Vagina (tissue), 2 donors: ENCODE data around the gene PBRM1. TPM values are rescaled to one million over a fixed set of nuclear protein-coding genes. Genes with fewer than 3 reads are reported as not detected.
A peak's percentile ranks its signal among the peaks of the same experiment; 100 is the strongest.

Experiments
- DNase-seq, 2 donors: peaks; one replicate each; pipeline ENCODE4 v3.0.0-alpha.2; 2017; ENCODE audit errors: extremely low spot score in 2 of 2
- H3K27ac ChIP-seq: fragments of 200-600 bp; sonication (generic); one replicate; pipeline ENCODE4 v1.5.1; 2019
- H3K27me3 ChIP-seq: fragments of 200-600 bp; sonication (generic); one replicate; pipeline ENCODE4 v1.5.1; 2019
- H3K36me3 ChIP-seq, 2 donors: fragments of 200-600 bp; sonication (generic); one replicate each; pipeline ENCODE4 v1.5.1; 2017 to 2019
- H3K4me1 ChIP-seq: fragments of 200-600 bp; sonication (generic); one replicate; pipeline ENCODE4 v1.5.1; 2019
- H3K4me3 ChIP-seq, 2 donors: fragments of 200-600 bp; sonication (generic); 1 replicate in 1 of 2; 2 replicates in 1 of 2; pipeline ENCODE4 v1.5.1; 2016 to 2019
- H3K9me3 ChIP-seq: fragments of 200-600 bp; sonication (generic); one replicate; pipeline ENCODE4 v1.5.1; 2019
- POLR2A ChIP-seq, 2 donors: fragments of 450-650 bp; IDR thresholded peaks; one replicate each; pipeline ENCODE4 v1.6.1; 2017; ENCODE audit warnings: antibody characterized with exemption in 2 of 2, mild to moderate bottlenecking in 2 of 2, moderate library complexity in 2 of 2
- POLR2AphosphoS5 ChIP-seq, 2 donors: sonication (generic); formaldehyde crosslinking; IDR thresholded peaks; one replicate each; pipeline ENCODE4 v1.9.0; 2017; ENCODE audit warnings: antibody characterized with exemption in 2 of 2, mild to moderate bottlenecking in 2 of 2, low read depth in 1 of 2; ENCODE audit not compliant: insufficient read depth in 1 of 2
- intact Hi-C: fragments of 100-400 bp; cut with DNase I; formaldehyde crosslinking; loops from one replicate; pipeline ENCODE4 v1.15.1; 2023
- total RNA-seq: library from RNA; depleted of rRNA; stranded (reverse); fragments of >200 nt; gene quantifications from one replicate; pipeline ENCODE4 v1.2.3, GENCODE V29; 2016
- TF ChIP-seq, protein P1 (sequence below), 3 experiments: fragments of 450-650 bp in 2 of 3; fragments of 200-600 bp in 1 of 3; sonication (generic) in 1 of 3; IDR thresholded peaks; one replicate each; pipeline ENCODE4 v1.5.1; 2017 to 2019; ENCODE audit warnings: antibody characterized with exemption in 3 of 3, mild to moderate bottlenecking in 2 of 3, moderate library complexity in 2 of 3

Gene PBRM1
- total RNA-seq, 1 donor from 2014 or later: 64.6 TPM

DNA sequence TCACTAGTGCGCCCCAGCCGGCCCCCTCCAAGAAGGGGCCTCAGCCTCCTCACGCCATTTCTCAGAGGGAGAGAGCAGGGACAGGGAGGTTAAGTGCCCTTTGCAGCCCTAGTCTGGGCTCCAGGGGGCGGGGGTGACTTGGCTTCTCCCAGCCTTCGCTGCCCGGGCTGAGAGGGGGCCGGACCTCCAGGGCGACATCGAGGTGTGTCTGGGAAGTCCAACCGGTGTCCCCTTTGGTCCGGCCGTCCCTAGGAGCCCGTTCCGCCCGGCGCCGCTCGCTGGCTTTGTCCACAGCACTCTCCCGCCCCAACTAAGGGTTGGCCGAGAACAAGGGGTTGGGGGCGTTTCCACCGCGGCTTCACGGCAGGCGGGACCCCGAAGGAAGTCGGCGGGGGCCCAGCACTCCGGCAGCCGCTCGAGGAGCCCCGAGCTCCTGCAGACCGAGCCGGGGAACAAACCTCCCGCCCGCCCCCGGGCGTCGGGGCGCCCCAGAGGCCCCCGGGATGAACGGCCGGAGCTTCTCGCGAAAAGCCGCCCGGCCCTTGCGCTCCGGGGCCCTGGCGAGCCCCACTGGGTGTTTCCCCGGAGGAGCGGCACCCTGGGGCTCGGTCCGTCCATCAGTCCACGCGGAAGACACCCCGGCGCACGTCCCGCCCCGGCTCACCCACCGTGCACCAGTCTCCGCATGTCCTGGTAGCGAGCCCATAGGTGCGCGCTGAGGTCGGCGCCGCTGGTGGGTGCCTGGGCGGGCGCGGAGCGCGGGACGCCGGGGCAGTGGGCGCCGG is 152.7 kb downstream of the PBRM1 start:
- intact Hi-C loops: loop anchor here (5.0 to 10.0 kb wide), 2 partner anchors 58 to 154 kb away; partner anchors contain the start of genes GNL3 and PBRM1
- no peaks in the 10 kb centered on the region for H3K9me3 ChIP-seq
- peak overlapping the region; percentile 59 for H3K27ac ChIP-seq
- no peaks in the 10 kb centered on the region for H3K27me3 ChIP-seq
- TF ChIP-seq POLR2AphosphoS5 (IDR thresholded peaks at IDR 0.05; ENCODE audit: insufficient read depth in 1 of 2, low read depth in 1 of 2) (no peak), POLR2A (IDR thresholded peaks at IDR 0.05) (no peak)
- TF ChIP-seq, protein P1, sequence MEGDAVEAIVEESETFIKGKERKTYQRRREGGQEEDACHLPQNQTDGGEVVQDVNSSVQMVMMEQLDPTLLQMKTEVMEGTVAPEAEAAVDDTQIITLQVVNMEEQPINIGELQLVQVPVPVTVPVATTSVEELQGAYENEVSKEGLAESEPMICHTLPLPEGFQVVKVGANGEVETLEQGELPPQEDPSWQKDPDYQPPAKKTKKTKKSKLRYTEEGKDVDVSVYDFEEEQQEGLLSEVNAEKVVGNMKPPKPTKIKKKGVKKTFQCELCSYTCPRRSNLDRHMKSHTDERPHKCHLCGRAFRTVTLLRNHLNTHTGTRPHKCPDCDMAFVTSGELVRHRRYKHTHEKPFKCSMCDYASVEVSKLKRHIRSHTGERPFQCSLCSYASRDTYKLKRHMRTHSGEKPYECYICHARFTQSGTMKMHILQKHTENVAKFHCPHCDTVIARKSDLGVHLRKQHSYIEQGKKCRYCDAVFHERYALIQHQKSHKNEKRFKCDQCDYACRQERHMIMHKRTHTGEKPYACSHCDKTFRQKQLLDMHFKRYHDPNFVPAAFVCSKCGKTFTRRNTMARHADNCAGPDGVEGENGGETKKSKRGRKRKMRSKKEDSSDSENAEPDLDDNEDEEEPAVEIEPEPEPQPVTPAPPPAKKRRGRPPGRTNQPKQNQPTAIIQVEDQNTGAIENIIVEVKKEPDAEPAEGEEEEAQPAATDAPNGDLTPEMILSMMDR (IDR thresholded peaks at IDR 0.05): no peak
- H3K4me1 ChIP-seq: peaks cover 73% of the 10 kb centered on the region
- DNase-seq: no peak
- H3K4me3 ChIP-seq: peak overlapping the region; percentile 64 to 77
- no peaks in the 10 kb centered on the region for H3K36me3 ChIP-seq

DNA sequence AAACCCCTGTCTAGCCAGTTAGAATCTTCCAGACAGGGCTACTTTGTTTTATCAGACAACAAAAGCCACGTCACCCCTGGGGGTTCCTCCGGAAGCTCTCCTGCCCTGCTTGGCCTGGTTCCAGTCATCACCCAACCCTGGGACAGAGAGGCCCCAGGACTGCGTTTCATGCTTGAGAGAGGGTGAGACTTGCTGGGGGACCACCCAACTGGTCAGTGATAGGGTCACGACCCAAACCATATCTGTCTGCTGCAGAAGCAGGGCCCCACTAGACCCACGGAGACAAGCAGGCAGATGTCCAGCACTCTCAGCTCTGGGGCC is 153.2 kb downstream of the PBRM1 start:
- TF ChIP-seq POLR2A (IDR thresholded peaks at IDR 0.05): no peak
- TF ChIP-seq, protein P1 (IDR thresholded peaks at IDR 0.05): no peak
- TF ChIP-seq POLR2AphosphoS5 (IDR thresholded peaks at IDR 0.05; ENCODE audit: insufficient read depth in 1 of 2, low read depth in 1 of 2): no peak
- no peak for DNase-seq
- Histone ChIP-seq H3K4me3 (peak overlapping the region; percentile 64 to 77), H3K9me3 (no peaks in the 10 kb centered on the region), H3K4me1 (peaks cover 68% of the 10 kb centered on the region), H3K27me3 (no peaks in the 10 kb centered on the region), H3K27ac (peak overlapping the region; percentile 59), H3K36me3 (peaks cover 0 to under 1% of the 10 kb centered on the region in 2 donors)
- intact Hi-C loops: loop anchor here (5.0 to 10.0 kb wide), 2 partner anchors 58 to 155 kb away; partner anchors contain the start of genes GNL3 and PBRM1

DNA sequence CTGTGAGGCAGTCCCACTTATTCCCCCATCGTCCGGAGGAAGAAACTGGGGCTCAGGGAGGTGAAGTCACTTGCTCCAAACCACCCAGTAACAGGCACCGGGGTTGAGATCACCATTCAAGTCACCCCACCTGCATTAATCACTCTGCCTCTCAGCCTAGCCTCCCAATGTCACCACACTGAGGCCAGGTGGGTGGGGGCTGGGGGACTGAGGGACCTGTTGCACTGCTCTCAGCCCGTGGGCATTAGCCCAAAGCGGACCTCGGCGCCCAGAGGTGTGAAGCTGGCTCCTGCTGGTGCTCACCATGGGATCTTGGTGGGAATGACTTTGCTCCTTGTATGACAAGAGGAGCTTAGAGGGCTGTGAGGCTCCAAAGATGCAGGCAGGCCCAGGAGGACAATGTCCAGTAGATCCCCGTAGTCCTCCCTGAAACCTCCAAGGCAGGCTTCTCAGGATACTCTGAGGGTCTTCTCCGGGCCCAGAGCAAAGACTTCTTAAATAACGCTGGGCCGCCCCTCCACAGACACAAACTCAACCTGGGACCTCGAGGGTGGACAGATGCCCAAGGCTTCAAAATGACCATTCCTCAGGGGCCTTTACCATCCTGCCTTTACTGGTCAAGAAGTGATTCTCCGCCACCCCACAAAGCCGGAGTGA is 153.7 kb downstream of the PBRM1 start:
- peaks cover 0 to 5% of the 10 kb centered on the region in 2 donors for H3K36me3 ChIP-seq
- peak overlapping the region in 1 of 2 donors; percentile 64 for H3K4me3 ChIP-seq
- H3K27me3 ChIP-seq: no peaks in the 10 kb centered on the region
- H3K4me1 ChIP-seq: peaks cover 67% of the 10 kb centered on the region
- no peak for TF ChIP-seq POLR2A (IDR thresholded peaks at IDR 0.05)
- TF ChIP-seq, protein P1 (IDR thresholded peaks at IDR 0.05): no peak
- TF ChIP-seq POLR2AphosphoS5 (IDR thresholded peaks at IDR 0.05; ENCODE audit: insufficient read depth in 1 of 2, low read depth in 1 of 2): no peak
- H3K9me3 ChIP-seq: no peaks in the 10 kb centered on the region
- H3K27ac ChIP-seq: peak overlapping the region; percentile 59
- no peak for DNase-seq
- intact Hi-C loops: loop anchor here (5.0 to 10.0 kb wide), 2 partner anchors 57 to 155 kb away; partner anchors contain the start of genes GNL3 and PBRM1

DNA sequence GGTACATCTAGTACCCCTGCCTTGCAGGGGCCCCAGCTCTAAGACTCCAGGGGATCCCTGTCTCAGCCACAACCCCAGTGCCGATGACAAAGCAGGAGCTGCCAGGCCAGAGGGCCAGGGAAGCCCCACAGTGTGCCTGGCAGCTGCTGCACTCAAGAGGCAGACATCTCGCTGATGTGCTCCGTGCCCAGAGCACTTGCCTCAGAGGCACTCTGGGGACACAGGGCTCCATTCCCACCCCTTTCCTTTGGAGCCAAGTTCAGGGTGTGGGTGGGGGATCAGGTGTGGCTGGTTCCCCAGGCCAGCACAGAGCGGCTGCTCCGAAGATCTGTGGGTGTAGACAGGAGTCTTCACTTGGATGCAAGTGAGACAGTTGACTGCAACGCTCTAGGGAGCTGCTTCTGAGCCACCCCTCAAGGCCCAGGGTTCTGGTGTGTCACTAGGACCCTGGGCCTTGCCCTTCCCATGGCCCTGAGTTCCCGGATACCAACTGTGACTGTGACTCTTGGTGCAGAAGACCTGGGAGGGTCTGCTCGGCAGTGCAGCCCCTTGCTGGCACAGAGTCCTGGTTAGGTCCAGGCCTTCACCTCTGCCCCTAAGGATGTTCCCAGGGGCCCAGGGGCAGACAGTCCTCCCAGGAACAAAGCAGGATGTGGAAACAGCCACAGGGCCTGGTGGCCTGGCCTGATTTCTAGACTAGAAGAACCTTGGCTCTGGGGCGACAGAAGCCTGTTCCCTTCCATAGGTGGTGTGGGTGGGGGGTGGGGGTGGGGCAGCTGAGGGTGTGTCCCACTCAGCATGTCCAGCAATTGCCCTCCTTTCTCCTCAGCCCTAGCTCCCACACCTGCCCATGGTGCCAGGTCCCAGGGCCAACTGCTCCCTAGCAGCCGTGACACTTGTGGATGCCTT is 154.5 kb downstream of the PBRM1 start:
- peak overlapping the region; percentile 59 for H3K27ac ChIP-seq
- no peak overlapping the region for H3K4me3 ChIP-seq
- intact Hi-C loops: loop anchor here (5.0 to 10.0 kb wide), 2 partner anchors 56 to 156 kb away; partner anchors contain the start of genes GNL3 and PBRM1
- H3K27me3 ChIP-seq: no peaks in the 10 kb centered on the region
- H3K9me3 ChIP-seq: no peaks in the 10 kb centered on the region
- H3K36me3 ChIP-seq: peaks cover 0 to 5% of the 10 kb centered on the region in 2 donors
- no peak for DNase-seq
- peaks cover 72% of the 10 kb centered on the region for H3K4me1 ChIP-seq
- TF ChIP-seq POLR2A (IDR thresholded peaks at IDR 0.05): no peak
- TF ChIP-seq, protein P1 (IDR thresholded peaks at IDR 0.05): no peak
- no peak for TF ChIP-seq POLR2AphosphoS5 (IDR thresholded peaks at IDR 0.05; ENCODE audit: insufficient read depth in 1 of 2, low read depth in 1 of 2)
